Prostate gland (tissue), 2 donors: ENCODE measurements around the gene EXOC3L1. TPM values are rescaled to one million over a fixed set of nuclear protein-coding genes. Genes with fewer than 3 reads are reported as not detected.

Experiments used
- DNase-seq: peaks from one replicate; pipeline ENCODE4 v3.0.0-alpha.2; 2019; ENCODE audit warnings: low spot score
- H3K27ac ChIP-seq, 2 donors: fragments of 200-600 bp; sonication (generic); 2 replicates each; pipeline ENCODE4 v1.5.1; 2017 to 2019
- H3K27me3 ChIP-seq: fragments of 200-600 bp; sonication (generic); replicated peaks from 2 replicates; pipeline ENCODE4 v1.5.1; 2019; ENCODE audit not compliant: insufficient read depth
- H3K36me3 ChIP-seq, 2 donors: fragments of 200-600 bp; sonication (generic); 1 replicate in 1 of 2; 2 replicates in 1 of 2; pipeline versions ENCODE4 v1.5.1 to v1.8.1; 2017 to 2019
- H3K4me1 ChIP-seq: fragments of 200-600 bp; sonication (generic); replicated peaks from 2 replicates; pipeline ENCODE4 v1.5.1; 2019
- H3K4me3 ChIP-seq, 2 donors: fragments of 200-600 bp; sonication (generic); 2 replicates each; pipeline ENCODE4 v1.5.1; 2017 to 2019
- H3K9me3 ChIP-seq: fragments of 200-600 bp; sonication (generic); 2 replicates; pipeline ENCODE4 v1.5.1; 2017
- POLR2A ChIP-seq: fragments of 450-650 bp; IDR thresholded peaks from one replicate; pipeline ENCODE4 v1.6.1; 2016; ENCODE audit warnings: antibody characterized with exemption, mild to moderate bottlenecking
- POLR2AphosphoS5 ChIP-seq: sonication (generic); formaldehyde crosslinking; IDR thresholded peaks from one replicate; pipeline ENCODE4 v1.6.1; 2017; ENCODE audit warnings: antibody characterized with exemption
- WGBS: methylation state at CpG from one replicate; pipeline ENCODE4 v1.1.5; 2018; 5-methylcytosine and 5-hydroxymethylcytosine counted together
- intact Hi-C: fragments of 100-400 bp; cut with DNase I; formaldehyde crosslinking; loops from one replicate; pipeline ENCODE4 v1.14.2; 2022
- total RNA-seq, 2 donors: library from RNA; depleted of rRNA; stranded (reverse); fragments of >200 nt; gene quantifications; one replicate each; pipeline ENCODE4 v1.1.0, GENCODE V29; 2016
- TF ChIP-seq, protein P1 (sequence below), 4 experiments: fragments of 200-600 bp in 2 of 4; fragments of 450-650 bp in 2 of 4; sonication (generic) in 2 of 4; IDR thresholded peaks; 1 replicate in 3 of 4; 2 replicates in 1 of 4; pipeline ENCODE4 v1.5.1; 2016 to 2019; ENCODE audit warnings: antibody characterized with exemption in 4 of 4, mild to moderate bottlenecking in 2 of 4, moderate library complexity in 2 of 4

The EXOC3L1 gene
- total RNA-seq, 2 donors from 2014 or later, result 1.1 to 8.2 TPM

DNA sequence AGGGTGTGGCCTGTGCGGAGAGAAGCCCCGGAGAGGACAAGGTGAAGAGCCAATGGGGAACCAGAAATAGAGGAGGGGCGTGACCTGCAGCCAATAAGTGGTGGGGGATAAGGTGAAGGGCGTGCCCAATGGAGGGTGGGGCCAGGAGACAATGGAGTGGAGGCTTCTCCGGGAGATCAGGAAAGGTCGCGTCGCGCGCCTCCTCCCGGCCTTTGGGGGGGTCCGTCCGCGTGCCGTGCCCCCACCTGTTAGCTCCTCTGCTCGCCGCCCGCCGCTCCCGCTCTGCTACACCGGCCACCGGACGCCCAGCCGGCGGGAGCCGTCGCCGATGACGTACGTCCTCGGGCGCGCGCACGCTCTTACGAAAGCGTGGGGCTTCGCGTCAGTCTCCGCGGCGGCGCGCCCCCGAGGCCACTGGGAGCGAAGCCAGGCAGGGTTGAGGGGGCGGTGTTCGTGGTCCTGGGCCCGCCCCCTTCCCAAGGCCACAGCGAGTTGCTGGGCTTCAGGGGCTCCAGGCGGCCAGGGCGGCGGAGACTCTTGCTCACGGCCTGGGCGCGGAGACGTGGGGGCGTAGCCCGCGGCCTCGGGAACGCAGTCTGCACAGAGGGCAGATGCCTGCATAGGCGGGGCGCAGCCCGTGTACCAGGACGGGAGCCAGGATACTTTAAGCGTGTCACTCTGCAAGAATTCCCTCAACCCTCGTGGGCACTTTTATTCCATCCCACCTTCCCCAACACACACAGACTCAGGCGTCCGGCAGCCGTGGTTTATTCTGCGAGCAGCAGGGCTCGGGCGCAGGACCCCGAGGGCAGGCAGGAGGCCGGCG is 6.1 kb downstream of the EXOC3L1 start, which contains the start of gene MATCAP1:
Gene MATCAP1, minus strand, starts transcription at position 337 of the 826 bp plus-strand sequence. CDS start 3,353 bp downstream, outside the sequence.
- no peaks in the 10 kb centered on the region for H3K9me3 ChIP-seq
- peak within 1 kb of the TSS; percentile 70 to 82 for H3K4me3 ChIP-seq
- intact Hi-C loops, result loop anchor here (2.0 kb wide), 1 partner anchor 207 kb away; no protein-coding TSS in a partner anchor
- H3K36me3 ChIP-seq, result no peaks in the 10 kb centered on the region
- no peaks in the 10 kb centered on the region for H3K27me3 ChIP-seq
- H3K27ac ChIP-seq, result peak within 1 kb of the TSS; percentile 98
- DNase-seq, result peak; percentile 96
- H3K4me1 ChIP-seq, result peaks cover 14% of the 10 kb centered on the region
- 0% methylated on average over 54 of the region's 77 CpGs for WGBS
- TF ChIP-seq POLR2A, result peak; percentile 45
- TF ChIP-seq, protein P1, sequence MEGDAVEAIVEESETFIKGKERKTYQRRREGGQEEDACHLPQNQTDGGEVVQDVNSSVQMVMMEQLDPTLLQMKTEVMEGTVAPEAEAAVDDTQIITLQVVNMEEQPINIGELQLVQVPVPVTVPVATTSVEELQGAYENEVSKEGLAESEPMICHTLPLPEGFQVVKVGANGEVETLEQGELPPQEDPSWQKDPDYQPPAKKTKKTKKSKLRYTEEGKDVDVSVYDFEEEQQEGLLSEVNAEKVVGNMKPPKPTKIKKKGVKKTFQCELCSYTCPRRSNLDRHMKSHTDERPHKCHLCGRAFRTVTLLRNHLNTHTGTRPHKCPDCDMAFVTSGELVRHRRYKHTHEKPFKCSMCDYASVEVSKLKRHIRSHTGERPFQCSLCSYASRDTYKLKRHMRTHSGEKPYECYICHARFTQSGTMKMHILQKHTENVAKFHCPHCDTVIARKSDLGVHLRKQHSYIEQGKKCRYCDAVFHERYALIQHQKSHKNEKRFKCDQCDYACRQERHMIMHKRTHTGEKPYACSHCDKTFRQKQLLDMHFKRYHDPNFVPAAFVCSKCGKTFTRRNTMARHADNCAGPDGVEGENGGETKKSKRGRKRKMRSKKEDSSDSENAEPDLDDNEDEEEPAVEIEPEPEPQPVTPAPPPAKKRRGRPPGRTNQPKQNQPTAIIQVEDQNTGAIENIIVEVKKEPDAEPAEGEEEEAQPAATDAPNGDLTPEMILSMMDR (IDR thresholded peaks at IDR 0.05), result peak in 1 of 4 experiments; percentile 19
- peak; percentile 74 for TF ChIP-seq POLR2AphosphoS5

DNA sequence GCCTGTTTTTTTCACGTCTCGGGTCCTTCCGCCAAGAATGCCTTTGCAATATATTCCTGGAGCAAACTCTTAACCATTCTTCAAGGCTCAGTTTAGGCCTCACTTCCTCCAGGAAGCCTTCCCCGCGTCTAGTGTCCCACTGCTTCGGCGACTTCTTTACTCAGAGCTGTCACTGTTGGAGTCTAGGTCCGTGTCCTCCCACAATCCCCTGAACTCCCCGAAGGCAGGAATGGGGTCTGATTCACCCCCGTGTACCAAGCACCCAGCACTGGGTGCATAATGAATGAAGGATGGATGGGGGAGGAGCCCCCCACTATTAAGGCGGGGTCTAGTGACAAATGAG is 6.7 kb downstream of the EXOC3L1 start:
- H3K36me3 ChIP-seq, result no peaks in the 10 kb centered on the region
- no peak for DNase-seq
- no peaks in the 10 kb centered on the region for H3K27me3 ChIP-seq
- H3K4me1 ChIP-seq, result peaks cover 14% of the 10 kb centered on the region
- H3K4me3 ChIP-seq, result peak overlapping the region; percentile 70 to 82
- TF ChIP-seq POLR2A (no peak), POLR2AphosphoS5 (no peak)
- TF ChIP-seq, protein P1 (IDR thresholded peaks at IDR 0.05), result no peak
- H3K27ac ChIP-seq, result peak overlapping the region; percentile 98
- no peaks in the 10 kb centered on the region for H3K9me3 ChIP-seq
- 9% methylated on average over 11 of the region's 11 CpGs for WGBS
- intact Hi-C loops, result no loop called here

DNA sequence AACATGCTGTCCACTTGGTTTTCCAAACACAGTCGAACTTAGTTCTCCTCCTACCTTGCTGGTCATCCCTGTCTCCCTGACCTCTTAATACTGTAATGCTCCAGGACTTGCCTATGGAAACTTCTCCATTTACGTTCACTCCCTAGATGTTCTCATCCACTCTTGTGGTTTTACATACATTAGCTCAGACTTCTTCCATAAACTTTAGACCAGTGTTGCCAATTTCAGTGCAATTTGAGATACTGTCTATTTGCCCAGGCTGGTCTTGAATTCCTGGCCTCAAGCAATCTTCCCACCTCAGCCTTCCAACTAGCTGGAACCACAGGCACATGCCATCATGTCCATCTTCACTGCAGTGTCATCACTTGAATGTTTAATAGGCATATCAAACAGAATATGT is 7.6 kb downstream of the EXOC3L1 start:
- TF ChIP-seq POLR2AphosphoS5, result no peak
- peaks cover 21% of the 10 kb centered on the region for H3K4me1 ChIP-seq

DNA sequence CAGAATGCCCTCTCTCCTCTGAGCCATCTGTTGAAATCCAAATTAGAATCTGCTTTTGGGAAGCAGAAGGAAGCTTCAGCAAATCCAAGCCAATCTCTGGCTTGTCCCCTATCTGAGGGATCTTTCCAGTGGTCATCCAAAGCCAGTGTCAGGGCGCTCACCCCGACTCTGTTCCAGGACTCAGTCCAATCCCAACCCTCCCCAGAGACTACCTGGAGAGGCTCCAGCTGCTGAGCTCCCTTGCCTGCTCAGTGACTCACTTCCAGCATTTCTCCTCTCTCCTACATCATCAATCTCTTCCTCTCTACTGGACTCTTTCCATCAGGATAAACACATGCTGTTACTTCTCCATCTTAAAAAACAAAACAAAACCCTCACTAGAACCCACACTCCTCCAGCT is 8.6 kb downstream of the EXOC3L1 start:
- Histone ChIP-seq H3K4me1 (peaks cover 21% of the 10 kb centered on the region), H3K27ac (no peak overlapping the region), H3K4me3 (no peak overlapping the region), H3K27me3 (no peaks in the 10 kb centered on the region), H3K9me3 (no peaks in the 10 kb centered on the region), H3K36me3 (no peaks in the 10 kb centered on the region)
- TF ChIP-seq POLR2A, result no peak
- TF ChIP-seq, protein P1 (IDR thresholded peaks at IDR 0.05), result no peak
- TF ChIP-seq POLR2AphosphoS5, result no peak
- WGBS, result 65% methylated on average over 2 of the region's 2 CpGs
- intact Hi-C loops, result no loop called here
- DNase-seq, result no peak

More for the DNA sequence above, 7.6 kb downstream of the EXOC3L1 start:
- Histone ChIP-seq H3K9me3 (no peaks in the 10 kb centered on the region), H3K27ac (no peak overlapping the region), H3K36me3 (no peaks in the 10 kb centered on the region), H3K4me3 (no peak overlapping the region), H3K27me3 (no peaks in the 10 kb centered on the region)
- WGBS, result 70% methylated on average over 2 of the region's 2 CpGs
- intact Hi-C loops, result no loop called here
- DNase-seq, result no peak

DNA sequence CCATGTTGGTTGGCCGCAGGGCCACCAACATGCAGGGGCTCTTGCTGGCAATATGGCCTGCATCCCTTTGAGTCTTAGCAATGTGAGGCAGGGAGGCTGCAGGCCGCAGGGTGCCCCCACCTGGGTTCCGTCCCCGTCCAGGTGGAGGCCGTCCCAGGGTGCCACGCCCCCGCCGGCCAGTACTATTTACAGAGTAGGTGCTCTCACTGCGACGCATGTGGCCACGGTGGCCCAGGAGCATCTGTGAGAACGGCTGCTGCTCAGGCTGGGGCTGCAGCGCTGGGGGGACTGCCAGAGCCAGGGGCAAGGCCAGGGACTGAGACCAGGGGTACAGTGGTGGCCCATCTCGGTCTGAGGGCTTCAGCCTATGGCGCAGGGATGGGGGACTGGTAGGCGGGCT is 9.8 kb downstream of the EXOC3L1 start:
- no peak overlapping the region for H3K4me3 ChIP-seq
- intact Hi-C loops, result no loop called here
- peaks cover 20% of the 10 kb centered on the region for H3K4me1 ChIP-seq
- H3K27me3 ChIP-seq, result no peaks in the 10 kb centered on the region
- DNase-seq, result no peak
- H3K36me3 ChIP-seq, result no peaks in the 10 kb centered on the region
- H3K27ac ChIP-seq, result no peak overlapping the region
- H3K9me3 ChIP-seq, result no peaks in the 10 kb centered on the region
- 93% methylated on average over 16 of the region's 16 CpGs for WGBS
- TF ChIP-seq, protein P1 (IDR thresholded peaks at IDR 0.05), result no peak
- TF ChIP-seq POLR2AphosphoS5, result no peak
- TF ChIP-seq POLR2A, result no peak
